NCI-H2081 (cell line): Measurements from ENCODE around the gene XRN2.
"Not testable (repeated sequence)": the region's sequence is repeated elsewhere in the genome, so short reads cannot be mapped to it uniquely, and the experiment has no call there.

Experiments used
- DNase-seq, 2 experiments: peaks; one replicate each; lab custom pipeline; 2025; lab: John Stamatoyannopoulos, UW

XRN2 gene

GRCh38 chr20:21421601-21422236 is 118.6 kb downstream of the XRN2 start:
- no peak for DNase-seq

DNA sequence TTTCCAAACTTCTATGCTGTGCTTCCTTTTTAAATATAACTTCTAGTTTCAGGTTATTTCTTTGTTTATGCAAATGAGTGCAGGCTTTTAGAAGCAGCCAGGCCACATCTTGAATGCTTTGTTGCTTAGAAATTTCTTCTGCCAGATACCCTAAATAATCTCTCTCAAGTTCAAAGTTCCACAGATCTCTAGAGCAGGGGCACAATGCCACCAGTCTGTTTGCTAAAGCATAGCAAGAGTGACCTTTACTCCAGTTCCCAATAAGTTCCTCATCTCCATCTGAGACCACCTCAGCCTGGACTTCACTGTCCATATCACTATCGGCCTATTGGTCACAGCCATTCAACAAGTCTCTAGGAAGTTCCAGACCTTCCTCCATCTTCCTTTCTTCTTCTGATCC is 120.6 kb downstream of the XRN2 start:
- not testable (repeated sequence) for DNase-seq

DNA sequence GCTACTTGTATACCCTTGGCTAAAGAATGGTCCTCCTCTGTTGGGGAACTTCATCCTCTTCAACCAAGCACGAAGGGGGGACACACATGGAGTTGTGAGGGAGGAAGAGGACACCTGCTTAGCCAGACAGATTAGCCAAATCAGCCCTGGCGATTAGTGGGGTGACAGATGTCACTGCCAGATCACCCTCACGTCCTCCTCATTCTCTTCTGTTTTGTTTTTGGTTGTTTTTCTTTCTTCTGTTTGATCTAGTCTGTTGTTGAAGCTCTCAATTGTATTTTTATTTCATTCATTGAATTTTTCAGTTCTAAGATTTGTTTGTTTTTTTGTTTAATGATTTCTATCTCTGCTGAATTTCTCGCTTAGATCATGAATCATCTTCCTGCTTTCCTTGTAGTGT is 121.7 kb downstream of the XRN2 start:
- no peak for DNase-seq

DNA sequence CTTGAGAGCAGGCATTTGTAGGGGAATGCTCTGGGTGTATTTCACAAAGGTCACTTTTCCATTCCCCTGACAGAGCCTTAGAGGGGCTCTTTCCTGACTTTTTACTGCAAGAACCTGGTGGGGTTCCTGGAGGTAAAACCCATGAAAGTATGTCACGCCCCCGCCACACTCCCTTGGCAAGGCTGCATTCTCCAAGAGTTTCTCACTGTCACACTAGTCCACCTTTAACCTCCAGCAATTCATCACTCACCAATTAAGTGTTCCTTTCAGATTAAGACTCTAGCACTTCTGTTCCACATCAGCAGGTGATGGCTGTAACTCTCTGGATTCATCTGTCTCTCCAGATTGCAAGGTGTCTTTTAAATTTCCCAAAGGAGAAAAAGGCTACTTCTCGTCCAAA is 126.9 kb downstream of the XRN2 start:
- DNase-seq = no peak

DNA sequence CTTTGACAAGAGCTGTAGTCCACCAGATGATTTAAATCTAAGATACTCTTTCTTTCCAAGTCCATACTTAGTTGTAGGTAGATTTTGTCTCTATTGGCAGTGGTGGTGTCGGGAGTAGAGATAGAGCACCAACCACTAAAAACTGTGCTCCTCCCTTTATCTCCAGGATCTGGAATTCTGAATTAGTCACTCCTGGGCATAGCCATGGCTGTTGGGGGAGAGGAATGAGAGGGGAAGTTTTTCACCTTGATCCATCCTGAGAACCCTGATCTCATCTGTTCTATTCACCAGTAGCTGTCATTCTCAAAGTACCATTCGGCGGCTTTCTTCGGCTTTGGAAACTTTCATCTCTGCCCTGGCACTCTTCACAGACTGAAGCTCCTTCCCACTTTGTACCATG is 129.8 kb downstream of the XRN2 start:
- no peak for DNase-seq

DNA sequence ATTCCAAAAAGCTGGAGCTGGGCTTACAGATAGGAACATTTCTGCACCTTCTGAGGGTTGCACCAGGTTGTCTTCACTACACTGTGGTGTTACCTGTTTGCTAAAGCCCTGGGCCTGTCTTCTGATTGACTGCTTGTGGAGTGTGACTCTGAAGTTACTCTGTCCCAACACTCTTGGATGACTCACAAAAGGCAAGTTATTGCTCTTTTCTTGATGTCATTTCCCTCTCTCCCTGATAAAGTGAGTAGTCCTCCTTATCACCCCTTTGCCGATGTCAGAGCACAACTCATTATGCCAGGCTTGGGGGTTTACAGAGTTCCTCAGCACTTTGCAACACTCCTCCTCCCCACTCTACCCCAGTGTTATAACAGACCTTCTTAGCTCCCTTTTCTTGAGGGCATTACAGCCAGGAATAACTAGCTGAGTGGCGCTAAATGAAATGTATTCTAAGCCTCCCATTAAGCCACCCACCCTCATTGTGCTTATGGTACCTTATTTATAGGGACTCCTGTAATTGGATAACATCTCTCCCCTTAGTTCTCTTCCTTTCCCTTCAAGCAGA is 130.3 kb downstream of the XRN2 start:
- DNase-seq = no peak

GRCh38 chr20:21435576-21435975 is 132.4 kb downstream of the XRN2 start:
- no peak for DNase-seq

DNA sequence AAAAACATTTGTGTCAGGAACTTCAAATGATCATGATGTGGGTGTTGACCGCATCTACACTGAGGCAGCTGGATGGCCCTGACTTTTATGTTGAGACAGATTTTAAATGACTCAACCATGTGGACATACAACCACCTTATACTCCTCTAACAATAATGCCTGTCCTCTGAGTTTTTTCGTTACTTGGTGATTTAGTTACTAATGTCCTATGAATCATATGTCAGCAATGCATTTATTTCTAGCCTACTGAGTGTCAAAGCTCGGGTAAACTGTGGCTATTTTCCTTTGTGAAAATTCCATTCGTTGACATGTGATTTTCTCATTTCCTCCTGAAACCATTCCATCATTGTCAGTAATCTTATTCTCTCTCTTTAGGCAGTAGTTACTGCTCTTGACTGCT is 133.1 kb downstream of the XRN2 start:
- DNase-seq = no peak

DNA sequence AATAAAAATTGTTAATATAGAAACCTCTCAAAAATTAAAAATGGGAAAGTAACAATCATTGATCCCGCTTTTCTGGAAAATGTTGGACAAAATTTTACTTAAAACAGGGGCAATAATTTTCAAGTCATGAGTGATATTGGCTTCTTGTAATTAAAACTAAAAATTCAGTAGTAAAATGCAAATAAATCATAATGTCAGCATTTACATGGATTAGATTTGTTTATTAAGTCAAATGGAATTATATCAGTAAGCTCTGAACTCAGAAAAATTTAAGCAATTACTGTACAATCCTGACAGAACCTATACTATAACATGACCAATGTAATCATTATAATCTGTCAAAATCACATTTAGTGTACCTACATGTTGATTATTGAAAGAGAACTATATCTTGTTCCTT is 134.1 kb downstream of the XRN2 start:
- no peak for DNase-seq

GRCh38 chr20:21437816-21438215 is 134.7 kb downstream of the XRN2 start:
- DNase-seq = no peak
